VCaP (cell line): Measurements from ENCODE around the gene PNLIPRP1.

Source experiments
- H3K27ac ChIP-seq: fragments of 450-650 bp; 2 replicates; pipeline ENCODE4 v1.5.1; 2017
- CTCF ChIP-seq: fragments of 450-650 bp; conservative IDR thresholded peaks from 2 replicates; pipeline ENCODE4 v1.5.1; 2017; ENCODE audit warnings: mild to moderate bottlenecking, moderate library complexity

The PNLIPRP1 gene

DNA sequence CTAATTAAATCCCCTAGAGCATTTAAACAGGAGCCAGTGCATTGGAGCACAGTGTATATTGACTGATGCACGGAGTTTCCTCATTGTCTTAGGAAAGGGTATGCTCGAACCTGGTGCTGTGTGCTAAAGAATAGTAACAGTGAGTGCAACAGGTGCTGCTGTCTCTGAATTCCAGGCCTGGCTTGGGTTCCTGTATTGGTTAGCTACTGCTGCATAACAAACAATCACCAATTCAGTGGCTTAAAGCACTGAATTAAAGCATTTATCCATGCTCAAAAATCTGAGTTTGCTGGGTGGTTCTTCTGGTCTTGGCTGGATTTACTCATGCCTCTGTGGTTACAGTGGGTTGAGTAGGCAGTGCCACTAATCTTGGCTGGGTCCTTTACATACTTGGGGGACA lies 1.8 kb upstream of the PNLIPRP1 start:
- H3K27ac ChIP-seq = no peak overlapping the region
- TF ChIP-seq CTCF = no peak

DNA sequence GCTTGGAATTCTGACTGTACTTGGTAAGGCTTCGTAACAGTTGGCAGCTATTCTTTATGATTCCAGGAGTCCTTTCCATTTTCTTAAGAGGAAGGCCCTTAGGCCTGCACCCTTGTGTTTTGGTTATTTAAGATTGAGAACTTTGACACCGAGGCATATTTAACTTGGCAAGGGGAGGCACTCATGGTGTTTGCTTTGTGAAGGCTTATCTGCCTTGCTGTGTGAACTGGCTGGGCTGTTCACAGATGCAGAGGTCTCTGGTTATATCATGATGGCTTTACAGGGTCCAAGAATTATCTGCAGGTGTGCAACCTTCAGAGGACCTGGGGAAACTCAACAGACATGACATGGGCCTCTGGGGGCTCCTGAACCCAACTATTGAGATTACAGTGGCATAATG lies 833 bp upstream of the PNLIPRP1 start:
- no peak for TF ChIP-seq CTCF

DNA sequence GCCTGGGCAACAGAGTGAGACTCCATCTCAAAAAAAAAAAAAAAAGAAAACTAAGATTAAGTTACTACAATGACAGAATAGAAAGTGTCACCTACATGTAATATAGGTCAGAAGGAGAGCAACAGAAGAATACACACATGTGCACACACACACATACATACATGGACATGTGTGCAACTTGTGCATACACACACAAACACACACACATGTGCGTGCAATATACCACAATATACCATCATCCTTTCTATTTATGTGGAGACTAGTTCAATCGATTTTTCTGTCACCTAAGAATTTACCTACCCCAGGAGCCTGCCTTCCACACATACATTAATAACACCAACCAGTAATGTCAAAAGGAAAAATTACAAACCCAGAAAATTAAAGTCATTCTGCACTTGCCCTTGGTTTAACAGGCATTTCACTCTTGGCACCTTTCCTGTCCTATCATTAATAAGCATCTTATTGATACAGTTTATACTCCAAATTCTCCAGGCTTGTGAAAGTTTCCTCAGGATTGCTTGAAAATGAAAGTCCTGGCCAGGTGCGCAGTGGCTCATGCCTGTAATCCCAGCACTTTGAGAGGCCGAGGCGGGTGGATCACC lies 2.5 kb downstream of the PNLIPRP1 start:
- TF ChIP-seq CTCF = no peak
- H3K27ac ChIP-seq = no peak overlapping the region

More for the DNA sequence above, 833 bp upstream of the PNLIPRP1 start:
- H3K27ac ChIP-seq = no peak overlapping the region

DNA sequence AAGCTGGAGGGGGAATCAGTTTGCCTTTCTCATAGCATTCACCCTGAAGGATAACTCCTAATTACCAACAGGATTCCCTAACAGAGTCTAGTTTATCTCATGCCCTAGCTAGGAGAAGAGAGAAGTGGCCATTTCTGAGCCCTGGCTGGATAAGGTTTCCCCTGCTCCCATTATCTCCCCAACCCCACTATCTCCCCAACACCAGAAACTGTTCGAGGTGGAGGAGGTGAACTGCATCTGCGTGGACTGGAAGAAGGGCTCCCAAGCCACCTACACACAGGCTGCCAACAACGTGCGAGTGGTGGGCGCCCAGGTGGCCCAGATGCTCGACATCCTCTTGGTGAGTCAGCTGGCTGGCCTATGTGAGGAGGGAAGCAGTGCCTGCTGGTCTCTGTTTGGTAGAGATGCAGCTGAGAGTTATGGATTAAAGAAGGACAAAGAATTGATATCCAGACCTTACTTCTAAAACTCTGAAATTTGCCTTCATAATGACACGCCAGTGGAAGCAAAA lies 3.8 kb downstream of the PNLIPRP1 start:
- no peak for TF ChIP-seq CTCF
- no peak overlapping the region for H3K27ac ChIP-seq

GRCh38 chr10:116596062-116596461 lies 5.3 kb downstream of the PNLIPRP1 start:
- no peak for TF ChIP-seq CTCF
- H3K27ac ChIP-seq = no peak overlapping the region

DNA sequence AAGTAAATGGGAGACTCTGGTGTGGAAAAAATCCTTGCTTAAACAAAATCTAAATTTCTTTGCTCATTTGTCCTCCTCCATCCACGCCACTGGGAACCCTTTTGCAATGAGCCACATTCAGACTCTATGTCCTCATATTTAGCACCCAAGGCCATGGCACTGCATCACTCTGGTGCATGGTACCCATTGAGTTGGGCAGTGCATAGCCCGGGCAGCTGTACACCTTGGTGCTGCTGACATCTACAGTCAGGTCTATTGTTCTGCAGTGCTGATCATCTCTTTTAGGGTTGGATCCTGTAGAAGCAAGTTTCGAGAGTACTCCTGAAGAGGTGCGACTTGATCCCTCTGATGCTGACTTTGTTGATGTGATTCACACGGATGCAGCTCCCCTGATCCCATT lies 6.8 kb downstream of the PNLIPRP1 start:
- TF ChIP-seq CTCF = no peak
- no peak overlapping the region for H3K27ac ChIP-seq

GRCh38 chr10:116598329-116598728 lies 7.6 kb downstream of the PNLIPRP1 start:
- no peak for TF ChIP-seq CTCF
- H3K27ac ChIP-seq = no peak overlapping the region
